OCI-LY3 (cell line): ENCODE data around the gene WDFY1.
A peak's percentile ranks its signal among the peaks of the same experiment; 100 is the strongest.

Experiments used
- H2AFZ ChIP-seq: fragments of 200-600, 300-600 bp; shearing (Covaris generic); 2 replicates; pipeline ENCODE4 v1.6.0; 2014; ENCODE audit warnings: antibody characterized with exemption, low read depth, low read length
- H3K27ac ChIP-seq: fragments of 200-600, 300-600 bp; sonication (generic); 2 replicates; pipeline ENCODE4 v1.5.1; 2014; ENCODE audit warnings: mild to moderate bottlenecking, low read length, moderate library complexity, mixed read lengths
- H3K27me3 ChIP-seq: fragments of 200-600, 300-600 bp; sonication (generic); 2 replicates; pipeline ENCODE4 v1.6.1; 2014; ENCODE audit warnings: low read depth, low read length, mixed read lengths
- H3K36me3 ChIP-seq: fragments of 200-600, 300-600 bp; sonication (generic); replicated peaks from 2 replicates; pipeline ENCODE3; 2014; ENCODE audit warnings: low read depth, low read length, mixed read lengths
- H3K4me1 ChIP-seq: fragments of 300-600, 200-600 bp; sonication (generic); 2 replicates; pipeline ENCODE4 v1.6.1; 2014; ENCODE audit warnings: low read length, mixed read lengths
- H3K4me2 ChIP-seq: fragments of 200-600, 300-600 bp; sonication (generic); 2 replicates; pipeline ENCODE4 v1.6.1; 2014; ENCODE audit warnings: low read length, mixed read lengths
- H3K4me3 ChIP-seq: fragments of 300-600, 200-600 bp; sonication (generic); 2 replicates; pipeline ENCODE4 v1.5.1; 2014; ENCODE audit warnings: antibody characterized with exemption, mild to moderate bottlenecking, low read length, moderate library complexity
- H3K79me2 ChIP-seq: fragments of 300-600, 200-600 bp; shearing (Covaris generic); 2 replicates; pipeline ENCODE4 v1.6.1; 2014; ENCODE audit warnings: mild to moderate bottlenecking, low read length, mixed read lengths
- H3K9ac ChIP-seq: fragments of 300-600, 200-600 bp; shearing (Covaris generic); 2 replicates; pipeline ENCODE4 v1.6.0; 2014; ENCODE audit warnings: mild to moderate bottlenecking, low read length, moderate library complexity
- H3K9me3 ChIP-seq: fragments of 200-600, 300-600 bp; shearing (Covaris generic); 2 replicates; pipeline ENCODE4 v1.6.1; 2014; ENCODE audit warnings: low read length, mixed read lengths; ENCODE audit not compliant: insufficient read depth
- H4K20me1 ChIP-seq: fragments of 200-600, 300-600 bp; sonication (generic); 2 replicates; pipeline ENCODE4 v1.6.1; 2016; ENCODE audit warnings: low read length, mixed read lengths; ENCODE audit not compliant: insufficient read depth
- EZH2phosphoT487 ChIP-seq: fragments of 200-600 bp; shearing (Covaris generic); IDR thresholded peaks from 2 replicates; pipeline ENCODE4 v1.6.1; 2018; ENCODE audit warnings: antibody characterized with exemption, mixed run types, low read depth
- TF ChIP-seq, protein P1 (sequence below): fragments of 200-600, 300-600 bp; sonication (generic); IDR thresholded peaks from 2 replicates; pipeline ENCODE4 v1.5.1; 2014; ENCODE audit warnings: antibody characterized with exemption, low read length, low read depth

WDFY1 gene

GRCh38 chr2:223973606-223974005 is 28.5 kb upstream of the WDFY1 start:
- Histone ChIP-seq H3K4me1 (no peaks in the 10 kb centered on the region), H3K4me2 (no peak overlapping the region), H3K27ac (no peak overlapping the region), H3K9me3 (no peaks in the 10 kb centered on the region), H2AFZ (no peak overlapping the region), H3K4me3 (no peak overlapping the region), H3K9ac (no peak overlapping the region), H4K20me1 (no peaks in the 10 kb centered on the region), H3K36me3 (no peaks in the 10 kb centered on the region), H3K79me2 (no peaks in the 10 kb centered on the region), H3K27me3 (no peaks in the 10 kb centered on the region)
- TF ChIP-seq, protein P1, sequence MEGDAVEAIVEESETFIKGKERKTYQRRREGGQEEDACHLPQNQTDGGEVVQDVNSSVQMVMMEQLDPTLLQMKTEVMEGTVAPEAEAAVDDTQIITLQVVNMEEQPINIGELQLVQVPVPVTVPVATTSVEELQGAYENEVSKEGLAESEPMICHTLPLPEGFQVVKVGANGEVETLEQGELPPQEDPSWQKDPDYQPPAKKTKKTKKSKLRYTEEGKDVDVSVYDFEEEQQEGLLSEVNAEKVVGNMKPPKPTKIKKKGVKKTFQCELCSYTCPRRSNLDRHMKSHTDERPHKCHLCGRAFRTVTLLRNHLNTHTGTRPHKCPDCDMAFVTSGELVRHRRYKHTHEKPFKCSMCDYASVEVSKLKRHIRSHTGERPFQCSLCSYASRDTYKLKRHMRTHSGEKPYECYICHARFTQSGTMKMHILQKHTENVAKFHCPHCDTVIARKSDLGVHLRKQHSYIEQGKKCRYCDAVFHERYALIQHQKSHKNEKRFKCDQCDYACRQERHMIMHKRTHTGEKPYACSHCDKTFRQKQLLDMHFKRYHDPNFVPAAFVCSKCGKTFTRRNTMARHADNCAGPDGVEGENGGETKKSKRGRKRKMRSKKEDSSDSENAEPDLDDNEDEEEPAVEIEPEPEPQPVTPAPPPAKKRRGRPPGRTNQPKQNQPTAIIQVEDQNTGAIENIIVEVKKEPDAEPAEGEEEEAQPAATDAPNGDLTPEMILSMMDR = no peak
- no peak for TF ChIP-seq EZH2phosphoT487

- no peak overlapping the region for H3K27ac ChIP-seq
- no peaks in the 10 kb centered on the region for H3K27me3 ChIP-seq
- H3K4me2 ChIP-seq = no peak overlapping the region
- no peak overlapping the region for H3K4me3 ChIP-seq
- no peaks in the 10 kb centered on the region for H3K36me3 ChIP-seq
- H3K79me2 ChIP-seq = no peaks in the 10 kb centered on the region
- H3K9me3 ChIP-seq = no peaks in the 10 kb centered on the region
- H4K20me1 ChIP-seq = no peaks in the 10 kb centered on the region
- H3K9ac ChIP-seq = no peak overlapping the region
- H2AFZ ChIP-seq = no peak overlapping the region
- H3K4me1 ChIP-seq = no peaks in the 10 kb centered on the region
- TF ChIP-seq EZH2phosphoT487 = no peak
- TF ChIP-seq, protein P1 = no peak
Observed at GRCh38 chr2:223972656-223973102, 27.5 kb upstream of the WDFY1 start.

- H3K36me3 ChIP-seq = no peaks in the 10 kb centered on the region
- no peak overlapping the region for H3K4me3 ChIP-seq
- no peak overlapping the region for H3K27ac ChIP-seq
- no peaks in the 10 kb centered on the region for H3K79me2 ChIP-seq
- H4K20me1 ChIP-seq = no peaks in the 10 kb centered on the region
- H3K27me3 ChIP-seq = no peaks in the 10 kb centered on the region
- H2AFZ ChIP-seq = no peak overlapping the region
- H3K4me2 ChIP-seq = no peak overlapping the region
- no peaks in the 10 kb centered on the region for H3K4me1 ChIP-seq
- H3K9me3 ChIP-seq = no peaks in the 10 kb centered on the region
- TF ChIP-seq, protein P1 = no peak
- TF ChIP-seq EZH2phosphoT487 = no peak
- no peak overlapping the region for H3K9ac ChIP-seq
Observed at GRCh38 chr2:223971731-223972130, 26.6 kb upstream of the WDFY1 start.

DNA sequence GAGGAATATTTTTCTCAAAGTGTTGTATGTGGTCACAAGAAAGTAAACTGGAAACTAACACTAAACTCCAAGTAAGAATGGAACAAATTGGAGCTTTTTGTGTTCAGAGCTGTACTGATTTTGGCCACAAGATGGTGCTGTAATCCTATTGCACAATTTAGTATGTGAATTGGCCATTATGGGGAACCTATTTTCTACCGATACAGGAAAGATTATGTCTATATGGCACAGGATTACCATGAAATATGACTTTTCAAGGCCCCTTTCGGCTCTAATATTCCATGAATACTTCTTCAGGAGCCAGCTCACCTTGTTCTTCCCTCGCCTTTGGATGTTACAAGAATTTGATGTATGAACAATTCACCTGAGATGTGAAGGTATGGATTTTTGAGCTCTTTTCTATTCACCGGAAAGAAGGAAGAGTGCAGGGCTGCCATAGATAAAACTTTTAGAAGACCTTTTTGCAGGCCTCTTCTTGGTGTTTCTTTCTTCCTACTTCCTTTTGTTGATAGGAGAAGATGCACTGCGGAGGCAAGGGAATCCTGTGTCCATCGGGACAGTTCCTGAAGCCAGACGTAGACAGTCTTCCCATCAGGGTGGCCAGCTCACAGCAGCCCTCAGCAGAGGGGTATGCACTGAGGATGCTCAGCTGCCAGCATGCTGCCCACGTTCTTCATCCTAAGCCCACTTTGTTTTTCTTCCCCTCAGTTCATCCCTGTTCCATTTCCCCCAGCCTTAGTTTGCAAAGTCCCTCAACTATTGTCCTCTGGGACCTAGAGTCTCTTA is 25.4 kb upstream of the WDFY1 start:
- no peak overlapping the region for H2AFZ ChIP-seq
- H3K4me1 ChIP-seq = no peaks in the 10 kb centered on the region
- no peaks in the 10 kb centered on the region for H3K79me2 ChIP-seq
- H3K27ac ChIP-seq = no peak overlapping the region
- H3K36me3 ChIP-seq = no peaks in the 10 kb centered on the region
- H3K9ac ChIP-seq = no peak overlapping the region
- no peaks in the 10 kb centered on the region for H4K20me1 ChIP-seq
- H3K4me3 ChIP-seq = no peak overlapping the region
- H3K9me3 ChIP-seq = no peaks in the 10 kb centered on the region
- H3K4me2 ChIP-seq = no peak overlapping the region
- no peaks in the 10 kb centered on the region for H3K27me3 ChIP-seq
- TF ChIP-seq, protein P1 = peak; percentile 79
- no peak for TF ChIP-seq EZH2phosphoT487
